ENCODE data around the gene PHRF1.
A peak's percentile ranks its signal among the peaks of the same experiment; 100 is the strongest.
"Not testable (repeated sequence)": the region's sequence is repeated elsewhere in the genome, so short reads cannot be mapped to it uniquely, and the experiment has no call there.

Gene PHRF1

DNA sequence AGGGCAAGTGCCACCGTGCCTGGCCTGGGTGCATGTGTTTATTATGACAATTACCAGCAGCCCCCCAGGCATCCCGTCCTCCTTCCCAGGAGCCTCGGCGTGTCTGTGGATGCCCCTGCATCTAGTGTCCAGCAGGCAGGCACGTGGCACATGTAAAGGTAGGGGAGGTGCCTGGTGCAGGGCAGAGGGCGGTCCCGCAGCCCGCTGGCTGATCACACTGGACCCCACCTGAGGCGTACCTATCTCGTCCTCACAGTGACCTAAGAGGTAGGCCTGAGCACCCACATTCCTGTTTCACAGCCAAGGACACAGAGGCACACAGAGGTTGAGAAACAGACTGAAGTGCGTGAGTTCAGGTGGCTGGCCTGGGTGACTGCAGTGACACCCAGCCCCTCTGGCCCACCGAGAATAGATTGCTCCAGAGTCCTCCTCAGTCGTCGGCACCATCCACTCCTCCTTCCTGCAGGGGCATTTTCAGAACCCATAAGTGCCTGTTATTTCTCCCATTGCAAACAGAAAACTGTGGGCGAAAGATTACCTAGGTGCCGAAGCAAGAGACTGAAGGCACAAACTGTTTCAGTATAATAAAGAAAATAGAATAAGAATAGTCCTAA lies 3.0 kb upstream of the PHRF1 start:
- H3K36me3 ChIP-seq (ENCODE audit: control insufficient read depth, low read depth, low read length) = no peaks in the 10 kb centered on the region
- H3K4me1 ChIP-seq (ENCODE audit: control insufficient read depth, low read depth, low read length) = peaks cover 18% of the 10 kb centered on the region
- no peak overlapping the region for H3K9ac ChIP-seq (ENCODE audit: low read length)
- no peak overlapping the region for H3K4me3 ChIP-seq (ENCODE audit: low read length)
- peaks cover 24% of the 10 kb centered on the region for H3K27me3 ChIP-seq (ENCODE audit: control insufficient read depth, insufficient read depth, low read length)
- no peak overlapping the region for H3K27ac ChIP-seq (ENCODE audit: low read length)
- no peaks in the 10 kb centered on the region for H3K9me3 ChIP-seq (ENCODE audit: control insufficient read depth, low read depth, low read length)

GRCh38 chr11:574031-574570 lies 2.2 kb upstream of the PHRF1 start:
- H3K36me3 ChIP-seq (ENCODE audit: control insufficient read depth, low read depth, low read length); H3K9me3 ChIP-seq (ENCODE audit: control insufficient read depth, low read depth, low read length); H3K9ac ChIP-seq (ENCODE audit: low read length); H3K27ac ChIP-seq (ENCODE audit: low read length); H3K4me3 ChIP-seq (ENCODE audit: low read length): not testable (repeated sequence)
- Histone ChIP-seq H3K4me1 (ENCODE audit: control insufficient read depth, low read depth, low read length) (peaks cover 18% of the 10 kb centered on the region), H3K27me3 (ENCODE audit: control insufficient read depth, insufficient read depth, low read length) (peaks cover 24% of the 10 kb centered on the region)

DNA sequence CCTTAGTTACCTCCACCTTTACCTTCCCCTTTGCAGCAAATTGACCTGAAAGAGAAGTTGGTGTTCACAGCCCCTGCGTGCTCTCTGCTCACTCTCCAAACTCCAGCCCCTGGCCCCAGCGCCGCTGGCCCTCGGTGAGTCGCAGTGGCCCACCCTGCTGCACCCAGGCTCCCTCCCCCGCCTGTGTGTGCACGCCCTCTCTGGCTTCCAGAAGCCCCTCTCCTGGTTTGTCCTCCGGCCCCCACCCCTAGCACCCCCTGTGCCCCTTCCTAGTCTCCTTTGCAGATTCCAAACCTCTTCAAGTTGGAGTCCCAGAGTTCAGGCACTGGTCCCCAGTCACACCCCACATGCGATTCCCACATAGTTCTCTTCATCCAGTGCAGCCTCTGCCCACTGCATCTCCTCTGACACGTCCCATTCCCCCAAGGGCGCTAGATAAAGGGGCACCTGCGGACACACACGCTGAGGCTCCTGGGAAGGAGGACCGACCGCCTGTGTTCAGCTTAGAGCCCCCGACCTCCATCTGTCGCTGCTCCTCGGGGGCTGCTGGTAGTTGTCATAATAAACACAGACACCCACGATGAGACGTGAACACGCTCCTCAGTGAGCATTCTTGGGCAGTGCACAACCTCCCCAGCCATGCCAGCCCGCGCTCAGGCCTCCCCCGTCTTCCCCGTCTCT lies 1.5 kb upstream of the PHRF1 start:
- Histone ChIP-seq H3K27ac (ENCODE audit: low read length) (no peak overlapping the region), H3K36me3 (ENCODE audit: control insufficient read depth, low read depth, low read length) (no peaks in the 10 kb centered on the region), H3K27me3 (ENCODE audit: control insufficient read depth, insufficient read depth, low read length) (peaks cover 24% of the 10 kb centered on the region), H3K4me1 (ENCODE audit: control insufficient read depth, low read depth, low read length) (peaks cover 18% of the 10 kb centered on the region), H3K9me3 (ENCODE audit: control insufficient read depth, low read depth, low read length) (no peaks in the 10 kb centered on the region), H3K9ac (ENCODE audit: low read length) (peak overlapping the region; percentile 2), H3K4me3 (ENCODE audit: low read length) (peak overlapping the region; percentile 47)

- H3K27me3 ChIP-seq (ENCODE audit: control insufficient read depth, insufficient read depth, low read length) = peaks cover 24% of the 10 kb centered on the region
- H3K9ac ChIP-seq (ENCODE audit: low read length) = peak overlapping the region; percentile 2
- H3K36me3 ChIP-seq (ENCODE audit: control insufficient read depth, low read depth, low read length) = no peaks in the 10 kb centered on the region
- no peaks in the 10 kb centered on the region for H3K9me3 ChIP-seq (ENCODE audit: control insufficient read depth, low read depth, low read length)
- no peak overlapping the region for H3K27ac ChIP-seq (ENCODE audit: low read length)
- peak overlapping the region; percentile 47 for H3K4me3 ChIP-seq (ENCODE audit: low read length)
- peaks cover 18% of the 10 kb centered on the region for H3K4me1 ChIP-seq (ENCODE audit: control insufficient read depth, low read depth, low read length)
Measured at GRCh38 chr11:575313-575995, 816 bp upstream of the PHRF1 start.

DNA sequence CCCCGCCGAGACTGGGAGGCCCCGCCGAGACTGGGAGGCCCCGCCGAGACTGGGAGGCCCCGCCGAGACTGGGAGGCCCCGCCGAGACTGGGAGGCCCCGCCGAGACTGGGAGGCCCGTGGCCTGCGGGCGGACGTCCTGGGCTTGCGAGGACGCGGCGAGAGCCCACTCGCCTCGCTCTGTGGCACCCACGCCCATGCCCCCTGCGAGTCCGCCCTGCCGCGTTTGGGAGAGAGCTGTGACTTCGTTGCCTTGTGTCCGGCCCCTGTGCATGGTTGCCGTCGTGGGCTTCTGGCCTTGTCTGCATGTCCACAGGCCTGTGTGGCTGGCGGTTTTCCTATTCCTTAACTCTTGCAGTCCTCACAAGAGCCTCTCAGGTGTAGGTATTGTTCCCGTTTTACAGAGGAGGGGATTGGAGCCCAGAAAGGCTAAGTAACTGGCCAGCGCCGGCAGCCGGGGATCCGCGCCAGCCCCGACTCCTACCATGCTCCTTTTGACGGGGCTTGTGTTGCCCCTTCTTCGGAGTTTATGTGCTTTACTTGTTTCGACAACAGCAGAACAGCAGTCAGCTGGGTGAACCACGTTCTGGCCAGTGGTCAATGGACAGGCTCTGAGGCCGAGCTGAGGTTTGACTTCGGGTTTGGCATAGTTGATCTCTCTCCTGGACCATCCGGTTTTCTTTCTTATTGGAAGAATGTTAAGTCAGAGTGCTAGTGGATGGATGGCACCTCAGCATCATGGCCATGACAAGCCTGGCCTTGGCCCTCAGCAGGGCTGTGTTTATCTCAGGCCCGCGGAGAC lies 741 bp downstream of the PHRF1 start:
- H3K27ac ChIP-seq (ENCODE audit: low read length) = no peak overlapping the region
- peaks cover 24% of the 10 kb centered on the region for H3K27me3 ChIP-seq (ENCODE audit: control insufficient read depth, insufficient read depth, low read length)
- peaks cover 9% of the 10 kb centered on the region for H3K4me1 ChIP-seq (ENCODE audit: control insufficient read depth, low read depth, low read length)
- peak overlapping the region; percentile 81 for H3K9ac ChIP-seq (ENCODE audit: low read length)
- H3K36me3 ChIP-seq (ENCODE audit: control insufficient read depth, low read depth, low read length) = peaks cover 5% of the 10 kb centered on the region
- peak overlapping the region; percentile 76 for H3K4me3 ChIP-seq (ENCODE audit: low read length)
- no peaks in the 10 kb centered on the region for H3K9me3 ChIP-seq (ENCODE audit: control insufficient read depth, low read depth, low read length)

GRCh38 chr11:577611-577894 lies 1.3 kb downstream of the PHRF1 start:
- Histone ChIP-seq H3K27me3 (ENCODE audit: control insufficient read depth, insufficient read depth, low read length) (peaks cover 24% of the 10 kb centered on the region), H3K4me3 (ENCODE audit: low read length) (peak overlapping the region; percentile 76), H3K36me3 (ENCODE audit: control insufficient read depth, low read depth, low read length) (peaks cover 9% of the 10 kb centered on the region), H3K4me1 (ENCODE audit: control insufficient read depth, low read depth, low read length) (peaks cover 9% of the 10 kb centered on the region), H3K9ac (ENCODE audit: low read length) (peak overlapping the region; percentile 81), H3K27ac (ENCODE audit: low read length) (no peak overlapping the region), H3K9me3 (ENCODE audit: control insufficient read depth, low read depth, low read length) (no peaks in the 10 kb centered on the region)

DNA sequence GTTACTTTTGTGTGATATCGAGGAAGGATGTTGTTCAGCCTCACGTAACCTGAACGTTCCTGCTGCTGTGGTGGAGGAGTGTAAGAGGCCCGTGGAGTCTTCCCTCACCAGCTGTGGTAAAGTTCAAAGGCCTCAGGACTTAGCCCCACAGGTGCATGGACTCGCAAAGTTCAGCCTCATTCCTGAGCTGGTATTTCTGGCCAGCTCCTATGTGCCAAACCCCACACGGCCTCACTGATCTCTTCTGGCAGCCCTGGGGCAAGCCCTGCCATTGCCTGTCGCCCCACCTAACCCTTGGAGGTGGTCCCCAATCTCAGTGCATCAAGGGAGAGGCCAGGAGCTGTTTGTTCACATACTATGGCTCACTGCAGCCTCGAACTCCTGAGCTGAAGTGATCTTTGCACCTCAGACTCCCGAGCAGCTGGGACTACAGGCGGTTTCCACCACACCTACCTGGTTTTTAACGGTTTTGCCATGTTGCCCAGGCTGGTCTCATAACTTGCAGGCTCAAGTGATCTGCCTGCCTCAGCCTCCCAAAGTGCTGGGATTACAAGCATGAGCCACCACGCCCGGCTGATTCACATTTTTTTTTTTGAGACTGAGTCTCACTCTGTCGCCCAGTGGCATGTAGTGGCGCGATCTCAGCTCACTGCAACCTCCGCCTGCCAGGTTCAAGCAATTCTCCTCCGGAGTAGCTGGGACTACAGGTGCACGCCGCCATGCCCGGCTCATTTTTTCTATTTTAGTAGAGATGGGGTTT lies 2.2 kb downstream of the PHRF1 start:
- no peak overlapping the region for H3K9ac ChIP-seq (ENCODE audit: low read length)
- peaks cover 12% of the 10 kb centered on the region for H3K36me3 ChIP-seq (ENCODE audit: control insufficient read depth, low read depth, low read length)
- H3K27me3 ChIP-seq (ENCODE audit: control insufficient read depth, insufficient read depth, low read length) = peaks cover 20% of the 10 kb centered on the region
- H3K27ac ChIP-seq (ENCODE audit: low read length) = no peak overlapping the region
- peaks cover 9% of the 10 kb centered on the region for H3K4me1 ChIP-seq (ENCODE audit: control insufficient read depth, low read depth, low read length)
- H3K9me3 ChIP-seq (ENCODE audit: control insufficient read depth, low read depth, low read length) = no peaks in the 10 kb centered on the region
- peak overlapping the region; percentile 76 for H3K4me3 ChIP-seq (ENCODE audit: low read length)

- Histone ChIP-seq H3K27ac (ENCODE audit: low read length) (no peak overlapping the region), H3K9me3 (ENCODE audit: control insufficient read depth, low read depth, low read length) (no peaks in the 10 kb centered on the region), H3K36me3 (ENCODE audit: control insufficient read depth, low read depth, low read length) (peaks cover 19% of the 10 kb centered on the region), H3K27me3 (ENCODE audit: control insufficient read depth, insufficient read depth, low read length) (peaks cover 6% of the 10 kb centered on the region), H3K4me3 (ENCODE audit: low read length) (no peak overlapping the region), H3K9ac (ENCODE audit: low read length) (no peak overlapping the region), H3K4me1 (ENCODE audit: control insufficient read depth, low read depth, low read length) (peaks cover 7% of the 10 kb centered on the region)
Measured at GRCh38 chr11:579830-580601, 3.7 kb downstream of the PHRF1 start.

GRCh38 chr11:581342-581741 lies 5.1 kb downstream of the PHRF1 start:
- Histone ChIP-seq H3K36me3 (ENCODE audit: control insufficient read depth, low read depth, low read length) (peaks cover 22% of the 10 kb centered on the region), H3K4me1 (ENCODE audit: control insufficient read depth, low read depth, low read length) (peaks cover 6% of the 10 kb centered on the region), H3K9ac (ENCODE audit: low read length) (no peak overlapping the region), H3K4me3 (ENCODE audit: low read length) (no peak overlapping the region), H3K27me3 (ENCODE audit: control insufficient read depth, insufficient read depth, low read length) (no peaks in the 10 kb centered on the region), H3K27ac (ENCODE audit: low read length) (no peak overlapping the region), H3K9me3 (ENCODE audit: control insufficient read depth, low read depth, low read length) (no peaks in the 10 kb centered on the region)

- Histone ChIP-seq H3K36me3 (ENCODE audit: control insufficient read depth, low read depth, low read length) (peaks cover 26% of the 10 kb centered on the region), H3K27ac (ENCODE audit: low read length) (no peak overlapping the region)
Measured at GRCh38 chr11:581752-582151, 5.5 kb downstream of the PHRF1 start.

More at GRCh38 chr11:581752-582151, 5.5 kb downstream of the PHRF1 start:
- no peaks in the 10 kb centered on the region for H3K27me3 ChIP-seq (ENCODE audit: control insufficient read depth, insufficient read depth, low read length)
- no peaks in the 10 kb centered on the region for H3K9me3 ChIP-seq (ENCODE audit: control insufficient read depth, low read depth, low read length)
- H3K9ac ChIP-seq (ENCODE audit: low read length) = no peak overlapping the region
- peaks cover 6% of the 10 kb centered on the region for H3K4me1 ChIP-seq (ENCODE audit: control insufficient read depth, low read depth, low read length)
- no peak overlapping the region for H3K4me3 ChIP-seq (ENCODE audit: low read length)
